SW 1271 (cell line): Measurements from ENCODE around the gene CMA1.
"Not testable (repeated sequence)": the region's sequence is repeated elsewhere in the genome, so short reads cannot be mapped to it uniquely, and the experiment has no call there.

Source experiments
- DNase-seq, 2 experiments: peaks; one replicate each; lab custom pipeline; 2025; lab: John Stamatoyannopoulos, UW

Gene CMA1

GRCh38 chr14:24508155-24508840 is at the start of gene CMA1:
TSS of gene CMA1 (minus strand) at chr14:24508265. CDS start at chr14:24508235, 30 bp downstream.
- no peak for DNase-seq

- peak in 1 of 2 experiments; percentile 26 for DNase-seq
These were observed 48.7 kb upstream of the CMA1 start for GRCh38 chr14:24556756-24557155.

GRCh38 chr14:24549064-24549463 is 41.0 kb upstream of the CMA1 start:
- not testable (repeated sequence) for DNase-seq

GRCh38 chr14:24542346-24542936 is 34.4 kb upstream of the CMA1 start:
- no peak for DNase-seq

- no peak for DNase-seq
These were observed 27.7 kb upstream of the CMA1 start for GRCh38 chr14:24535737-24536136.

GRCh38 chr14:24534286-24534685 is 26.2 kb upstream of the CMA1 start:
- no peak for DNase-seq

- not testable (repeated sequence) for DNase-seq
These were observed 18.0 kb upstream of the CMA1 start for GRCh38 chr14:24525877-24526620.

GRCh38 chr14:24518851-24519250 is 10.8 kb upstream of the CMA1 start:
- DNase-seq, result no peak

- DNase-seq, result no peak
These were observed 6.1 kb upstream of the CMA1 start for GRCh38 chr14:24514209-24514608.

- DNase-seq, result no peak
These were observed 4.9 kb upstream of the CMA1 start for GRCh38 chr14:24513009-24513408.

GRCh38 chr14:24506443-24506842 is 1.6 kb downstream of the CMA1 start:
- DNase-seq, result no peak

- DNase-seq, result no peak
These were observed 3.6 kb downstream of the CMA1 start for GRCh38 chr14:24504425-24504950.

- DNase-seq, result not testable (repeated sequence)
These were observed 16.3 kb downstream of the CMA1 start for GRCh38 chr14:24491586-24492408.

GRCh38 chr14:24483604-24484252 is 24.3 kb downstream of the CMA1 start:
- no peak for DNase-seq

GRCh38 chr14:24482699-24483303 is 25.3 kb downstream of the CMA1 start:
- not testable (repeated sequence) for DNase-seq

GRCh38 chr14:24481622-24482324 is 26.3 kb downstream of the CMA1 start:
- DNase-seq, result peak; percentile 10 to 15

- not testable (repeated sequence) for DNase-seq
These were observed 28.1 kb downstream of the CMA1 start for GRCh38 chr14:24479999-24480398.

GRCh38 chr14:24475261-24475660 is 32.8 kb downstream of the CMA1 start:
- DNase-seq, result no peak

GRCh38 chr14:24473211-24473610 is 34.9 kb downstream of the CMA1 start:
- DNase-seq, result no peak

GRCh38 chr14:24470450-24470849 is 37.6 kb downstream of the CMA1 start:
- not testable (repeated sequence) for DNase-seq
